ENCODE measurements around the gene CNTN1. TPM values are rescaled to one million over a fixed set of nuclear protein-coding genes. Genes with fewer than 3 reads are reported as not detected.

CNTN1 gene
- total and polyA plus RNA-seq, 9 of the 15 experiments (the other 6 are each of a cell fraction or from before 2014, with no cell fraction given): 0.16 TPM; not detected in 8

DNA sequence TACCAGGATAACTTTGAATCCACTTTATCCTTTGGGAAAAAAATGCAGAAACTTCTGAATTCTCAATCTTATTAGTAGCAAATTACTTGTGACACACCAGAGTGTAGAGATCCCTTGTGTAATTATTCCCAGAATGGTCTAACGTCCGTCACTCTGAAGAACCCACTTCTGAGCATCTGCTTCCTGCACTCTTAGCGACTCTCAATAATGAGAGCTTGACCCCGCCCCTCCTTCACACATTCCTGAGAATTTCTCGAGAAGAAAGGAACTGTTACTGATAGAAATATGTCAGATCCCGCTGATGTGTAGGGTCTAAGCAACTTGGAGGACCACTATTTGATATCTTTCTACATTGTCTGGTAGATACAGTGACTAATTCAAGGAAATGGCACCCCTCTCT lies 277.6 kb downstream of the CNTN1 start:
- DNase-seq (ENCODE audit: extremely low read depth in 1 of 4, low spot score in 3 of 4) (no peak), ATAC-seq (no peak), FAIRE-seq (no peak)
- H3K4me1 ChIP-seq (replicated peaks in 1 of 2; ENCODE audit: control insufficient read depth in 2 of 2, insufficient read depth in 2 of 2, low read length in 2 of 2): no peaks in the 10 kb centered on the region
- no peak overlapping the region for H3K4me3 ChIP-seq
- intact Hi-C loops (cut with micrococcal nuclease) (no loop called here), in situ Hi-C loops (cut with MboI) (no loop called here)
- H3K9me1 ChIP-seq (ENCODE audit: control insufficient read depth, insufficient read depth, low read length): no peaks in the 10 kb centered on the region
- 0% methylated on average over 6 of the region's 6 CpGs for WGBS (ENCODE audit: insufficient coverage, low coverage, missing lambda C conversion rate)
- CTCF ChIA-PET (ENCODE audit: low intra/inter-chr PET ratio): no interaction called here
- H3K4me2 ChIP-seq (ENCODE audit: insufficient read depth, low read length): no peak overlapping the region
- H2AFZ ChIP-seq (ENCODE audit: low read depth, low read length): no peak overlapping the region
- H3K9ac ChIP-seq (ENCODE audit: insufficient read depth in 1 of 2, low read depth in 2 of 2, low read length in 2 of 2): no peak overlapping the region
- no peaks in the 10 kb centered on the region for H3K27me3 ChIP-seq (ENCODE audit: control insufficient read depth in 2 of 2, insufficient read depth in 2 of 2, low read length in 2 of 2)
- no peaks in the 10 kb centered on the region for H3K36me3 ChIP-seq (ENCODE audit: control insufficient read depth, insufficient read depth, low read length)
- POLR2A ChIA-PET: no interaction called here
- no peak overlapping the region for H3K27ac ChIP-seq (ENCODE audit: extremely low read depth, low read depth, low read length)
- no peaks in the 10 kb centered on the region for H3K79me2 ChIP-seq (ENCODE audit: control insufficient read depth, insufficient read depth, low read length)
- no peaks in the 10 kb centered on the region for H3K9me3 ChIP-seq (replicated peaks; ENCODE audit: control insufficient read depth, insufficient read depth, low read depth, low read length)
- no peaks in the 10 kb centered on the region for H4K20me1 ChIP-seq (replicated peaks; ENCODE audit: control insufficient read depth, insufficient read depth, low read length)
- no peak for TF ChIP-seq SIX5 (IDR thresholded peaks at IDR 0.05; ENCODE audit: borderline replicate concordance in 1 of 2, insufficient read depth in 1 of 2, low read depth in 1 of 2, low read length in 2 of 2)
- TF ChIP-seq, protein P1, sequence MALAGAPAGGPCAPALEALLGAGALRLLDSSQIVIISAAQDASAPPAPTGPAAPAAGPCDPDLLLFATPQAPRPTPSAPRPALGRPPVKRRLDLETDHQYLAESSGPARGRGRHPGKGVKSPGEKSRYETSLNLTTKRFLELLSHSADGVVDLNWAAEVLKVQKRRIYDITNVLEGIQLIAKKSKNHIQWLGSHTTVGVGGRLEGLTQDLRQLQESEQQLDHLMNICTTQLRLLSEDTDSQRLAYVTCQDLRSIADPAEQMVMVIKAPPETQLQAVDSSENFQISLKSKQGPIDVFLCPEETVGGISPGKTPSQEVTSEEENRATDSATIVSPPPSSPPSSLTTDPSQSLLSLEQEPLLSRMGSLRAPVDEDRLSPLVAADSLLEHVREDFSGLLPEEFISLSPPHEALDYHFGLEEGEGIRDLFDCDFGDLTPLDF (CRISPR knock-in tag; IDR thresholded peaks at IDR 0.05): no peak
- TF ChIP-seq ZSCAN32 (CRISPR knock-in tag; IDR thresholded peaks at IDR 0.05): no peak
- no peak for TF ChIP-seq ZNF121 (CRISPR knock-in tag; conservative IDR thresholded peaks at IDR 0.05)
- no peak for TF ChIP-seq GTF2E2 (tag; IDR thresholded peaks at IDR 0.05)
- TF ChIP-seq, protein P2, sequence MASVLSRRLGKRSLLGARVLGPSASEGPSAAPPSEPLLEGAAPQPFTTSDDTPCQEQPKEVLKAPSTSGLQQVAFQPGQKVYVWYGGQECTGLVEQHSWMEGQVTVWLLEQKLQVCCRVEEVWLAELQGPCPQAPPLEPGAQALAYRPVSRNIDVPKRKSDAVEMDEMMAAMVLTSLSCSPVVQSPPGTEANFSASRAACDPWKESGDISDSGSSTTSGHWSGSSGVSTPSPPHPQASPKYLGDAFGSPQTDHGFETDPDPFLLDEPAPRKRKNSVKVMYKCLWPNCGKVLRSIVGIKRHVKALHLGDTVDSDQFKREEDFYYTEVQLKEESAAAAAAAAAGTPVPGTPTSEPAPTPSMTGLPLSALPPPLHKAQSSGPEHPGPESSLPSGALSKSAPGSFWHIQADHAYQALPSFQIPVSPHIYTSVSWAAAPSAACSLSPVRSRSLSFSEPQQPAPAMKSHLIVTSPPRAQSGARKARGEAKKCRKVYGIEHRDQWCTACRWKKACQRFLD (CRISPR knock-in tag; IDR thresholded peaks at IDR 0.05): no peak
- TF ChIP-seq ZKSCAN1 (IDR thresholded peaks at IDR 0.05; ENCODE audit: low read depth, low read length): no peak
- TF ChIP-seq HNRNPH1 (optimal IDR thresholded peaks at IDR 0.05; ENCODE audit: low read depth, low read length): no peak
- no peak for TF ChIP-seq ETV1 (tag; conservative IDR thresholded peaks at IDR 0.05; ENCODE audit: low read depth)
- TF ChIP-seq, protein P3, sequence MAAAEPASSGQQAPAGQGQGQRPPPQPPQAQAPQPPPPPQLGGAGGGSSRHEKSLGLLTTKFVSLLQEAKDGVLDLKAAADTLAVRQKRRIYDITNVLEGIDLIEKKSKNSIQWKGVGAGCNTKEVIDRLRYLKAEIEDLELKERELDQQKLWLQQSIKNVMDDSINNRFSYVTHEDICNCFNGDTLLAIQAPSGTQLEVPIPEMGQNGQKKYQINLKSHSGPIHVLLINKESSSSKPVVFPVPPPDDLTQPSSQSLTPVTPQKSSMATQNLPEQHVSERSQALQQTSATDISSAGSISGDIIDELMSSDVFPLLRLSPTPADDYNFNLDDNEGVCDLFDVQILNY (CRISPR knock-in tag; IDR thresholded peaks at IDR 0.05): no peak
- no peak for TF ChIP-seq SMAD1 (IDR thresholded peaks at IDR 0.05; ENCODE audit: low read depth, low read length, partially characterized antibody)
- TF ChIP-seq KDM2B (CRISPR knock-in tag; IDR thresholded peaks at IDR 0.05): no peak
- no peak for TF ChIP-seq FUS (optimal IDR thresholded peaks at IDR 0.05; ENCODE audit: low read depth, low read length)
- TF ChIP-seq DMBX1 (CRISPR knock-in tag; IDR thresholded peaks at IDR 0.05; ENCODE audit: borderline replicate concordance): no peak
- BruUV-seq (replicated peaks): no TSS peak
